Measurements from ENCODE around the gene ALDH1A2. TPM values are rescaled to one million over a fixed set of nuclear protein-coding genes. Genes with fewer than 3 reads are reported as not detected.

Gene ALDH1A2
- polyA plus RNA-seq, 1 donor (not counting 4 experiments of a cell fraction or from before 2014, with no cell fraction given): 1.9 TPM

DNA sequence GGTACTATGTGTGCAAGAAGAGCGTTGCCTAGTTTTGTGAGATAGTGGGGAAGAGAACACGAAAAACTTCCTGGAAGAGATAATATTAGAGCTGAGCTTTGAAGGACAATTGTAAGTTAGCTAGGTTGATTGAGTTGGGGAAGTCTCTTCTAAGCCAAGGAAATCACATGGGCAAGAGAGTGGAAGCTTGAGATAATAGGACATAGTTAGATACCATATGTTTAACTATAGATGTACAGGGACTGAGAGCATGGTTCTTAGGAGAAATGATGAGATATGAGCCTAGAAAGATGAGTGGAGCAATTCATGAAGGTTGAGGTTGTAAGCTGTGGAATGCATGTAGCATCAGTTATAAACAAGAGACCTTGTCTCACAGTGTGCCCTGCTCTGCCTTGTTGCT, 42.6 kb upstream of the ALDH1A2 start:
- peak; percentile 9 for FAIRE-seq
- H3K9ac ChIP-seq (ENCODE audit: control insufficient read depth, extremely low read depth, insufficient read depth, low read length): no peak overlapping the region
- H3K36me3 ChIP-seq (ENCODE audit: control insufficient read depth in 2 of 2, extremely low read depth in 1 of 2, insufficient read depth in 2 of 2, low read length in 2 of 2): no peaks in the 10 kb centered on the region
- no peaks in the 10 kb centered on the region for H3K9me3 ChIP-seq (ENCODE audit: control insufficient read depth, low read depth, low read length)
- no peak for TF ChIP-seq EZH2 (IDR thresholded peaks at IDR 0.05; ENCODE audit: low read length)
- no peak for TF ChIP-seq CTCF (optimal IDR thresholded peaks at IDR 0.05 in 1 of 3, IDR thresholded peaks at IDR 0.05 in 1 of 3, conservative IDR thresholded peaks at IDR 0.05 in 1 of 3; ENCODE audit: extremely low read depth in 1 of 3, insufficient read depth in 2 of 3, low read length in 3 of 3)
- no peaks in the 10 kb centered on the region for H3K79me2 ChIP-seq (ENCODE audit: control insufficient read depth, insufficient read depth, low read length)
- no peak overlapping the region for H3K4me2 ChIP-seq (ENCODE audit: control insufficient read depth, extremely low read depth, insufficient read depth, low read depth, low read length)
- no peak overlapping the region for H2AFZ ChIP-seq (ENCODE audit: control insufficient read depth, low read length)
- peaks cover 5% of the 10 kb centered on the region for H3K27me3 ChIP-seq (ENCODE audit: control insufficient read depth, extremely low read depth, insufficient read depth, low read length)
- no peak for DNase-seq (ENCODE audit: low read depth, low spot score)
- H3K4me3 ChIP-seq (ENCODE audit: control insufficient read depth in 2 of 3, extremely low read depth in 1 of 3, insufficient read depth in 2 of 3, low read depth in 1 of 3, low read length in 3 of 3): no peak overlapping the region
- no peak overlapping the region for H3K27ac ChIP-seq (ENCODE audit: control insufficient read depth, insufficient read depth, low read length)
- no peaks in the 10 kb centered on the region for H4K20me1 ChIP-seq (ENCODE audit: control insufficient read depth, extremely low read depth, insufficient read depth, low read length)
- no peaks in the 10 kb centered on the region for H3K4me1 ChIP-seq (ENCODE audit: control insufficient read depth, extremely low read depth, insufficient read depth, low read length)
- dilution Hi-C loops (cut with MboI; ENCODE audit: extremely low pct_ligation_motif_present, low sequenced_read_pairs): no loop called here
- H3K9me1 ChIP-seq (ENCODE audit: control insufficient read depth, extremely low read depth, insufficient read depth, low read length): no peaks in the 10 kb centered on the region

GRCh38 chr15:58103482-58103881, 38.0 kb upstream of the ALDH1A2 start:
- FAIRE-seq (peak; percentile 17), DNase-seq (ENCODE audit: low read depth, low spot score) (no peak)
- peaks cover 5% of the 10 kb centered on the region for H3K27me3 ChIP-seq (ENCODE audit: control insufficient read depth, extremely low read depth, insufficient read depth, low read length)
- H3K79me2 ChIP-seq (ENCODE audit: control insufficient read depth, insufficient read depth, low read length): no peaks in the 10 kb centered on the region
- H3K27ac ChIP-seq (ENCODE audit: control insufficient read depth, insufficient read depth, low read length): no peak overlapping the region
- no peaks in the 10 kb centered on the region for H3K4me1 ChIP-seq (ENCODE audit: control insufficient read depth, extremely low read depth, insufficient read depth, low read length)
- H3K4me3 ChIP-seq (ENCODE audit: control insufficient read depth in 2 of 3, extremely low read depth in 1 of 3, insufficient read depth in 2 of 3, low read depth in 1 of 3, low read length in 3 of 3): no peak overlapping the region
- no peak overlapping the region for H3K9ac ChIP-seq (ENCODE audit: control insufficient read depth, extremely low read depth, insufficient read depth, low read length)
- no peak overlapping the region for H2AFZ ChIP-seq (ENCODE audit: control insufficient read depth, low read length)
- no peaks in the 10 kb centered on the region for H3K36me3 ChIP-seq (ENCODE audit: control insufficient read depth in 2 of 2, extremely low read depth in 1 of 2, insufficient read depth in 2 of 2, low read length in 2 of 2)
- H3K4me2 ChIP-seq (ENCODE audit: control insufficient read depth, extremely low read depth, insufficient read depth, low read depth, low read length): no peak overlapping the region
- no peaks in the 10 kb centered on the region for H4K20me1 ChIP-seq (ENCODE audit: control insufficient read depth, extremely low read depth, insufficient read depth, low read length)
- H3K9me3 ChIP-seq (ENCODE audit: control insufficient read depth, low read depth, low read length): no peaks in the 10 kb centered on the region
- dilution Hi-C loops (cut with MboI; ENCODE audit: extremely low pct_ligation_motif_present, low sequenced_read_pairs): no loop called here
- TF ChIP-seq EZH2 (IDR thresholded peaks at IDR 0.05; ENCODE audit: low read length): no peak
- TF ChIP-seq CTCF (optimal IDR thresholded peaks at IDR 0.05 in 1 of 3, IDR thresholded peaks at IDR 0.05 in 1 of 3, conservative IDR thresholded peaks at IDR 0.05 in 1 of 3; ENCODE audit: extremely low read depth in 1 of 3, insufficient read depth in 2 of 3, low read length in 3 of 3): no peak
- H3K9me1 ChIP-seq (ENCODE audit: control insufficient read depth, extremely low read depth, insufficient read depth, low read length): no peaks in the 10 kb centered on the region

Data from keratinocyte (primary cell).